Pancreas (tissue), 10 donors: Measurements from ENCODE around the gene PKHD1. TPM values are rescaled to one million over a fixed set of nuclear protein-coding genes. Genes with fewer than 3 reads are reported as not detected.
A peak's percentile ranks its signal among the peaks of the same experiment; 100 is the strongest.

Experiments
- ATAC-seq, 4 donors: fragments of 200-7000 bp; cut with Tn5 transposase; one replicate each; pipeline versions ENCODE4 v1.8.0 to v1.9.1; 2020; ENCODE audit warnings: mild to moderate bottlenecking in 4 of 4, moderate library complexity in 4 of 4
- DNase-seq, 6 donors: peaks; one replicate each; pipeline ENCODE4 v3.0.0-alpha.2; 2020
- FAIRE-seq: peaks from 2 replicates; lab custom pipeline; 2012; peaks lifted over from hg19 to GRCh38; lab: Jason Lieb, UNC
- H3K27ac ChIP-seq, 4 donors: fragments of 200-600 bp; sonication (generic); 1 replicate in 3 of 4; 2 replicates in 1 of 4; pipeline versions ENCODE4 v1.5.0 to v1.8.0; 2020
- H3K27me3 ChIP-seq, 4 donors: fragments of 200-600 bp; one replicate each; pipeline ENCODE4 v1.8.0; 2021
- H3K36me3 ChIP-seq, 3 donors: fragments of 200-600 bp; sonication (generic) in 1 of 3; one replicate each; pipeline versions ENCODE4 v1.5.0 to v1.8.0; 2020 to 2021
- H3K4me1 ChIP-seq, 3 donors: fragments of 200-600 bp; one replicate each; pipeline ENCODE4 v1.8.0; 2021
- H3K4me3 ChIP-seq, 4 donors: fragments of 200-600 bp; sonication (generic) in 2 of 4; one replicate each; pipeline versions ENCODE4 v1.5.0 to v1.8.0; 2020 to 2021
- H3K9me3 ChIP-seq, 4 donors: fragments of 200-600 bp; one replicate each; pipeline ENCODE4 v1.8.0; 2021
- CTCF ChIP-seq, 4 donors: fragments of 200-600 bp; sonication (generic) in 3 of 4; IDR thresholded peaks; one replicate each; pipeline versions ENCODE4 v1.5.0 to v1.8.0; 2021; ENCODE audit warnings: antibody characterized with exemption in 4 of 4
- WGBS, 2 donors: extraction: QIAGEN DNeasy Blood & Tissue Kit; methylation state at CpG; one replicate each; pipeline ENCODE4 v1.1.7; 2013; 5-methylcytosine and 5-hydroxymethylcytosine counted together
- intact Hi-C, 3 donors: fragments of 100-400 bp; cut with DNase I; formaldehyde crosslinking; loops; one replicate each; pipeline versions ENCODE4 v1.11.1 to v1.14.2; 2022
- polyA plus RNA-seq, 2 donors: library from polyadenylated mRNA; stranded (reverse); fragments of 200-250 nt; gene quantifications; one replicate each; pipeline ENCODE4 v1.2.3, GENCODE V29; 2013
- total RNA-seq, 6 donors: library from RNA; stranded (reverse); fragmentation: NEBNext Ultra II Directional in 4 of 6; extraction: Animal tissue kit (Norgen Biotek cat#: 25700) in 4 of 6; gene quantifications; one replicate each; pipeline versions ENCODE4 v1.2.1 to v1.2.4, GENCODE V29; 2021 to 2023
- donor health status: healthy with polysubstance abuse.
- donor health status: DM: no; HTN: no; CAD: no; lungs with moderate emphysema.
- donor health status: DM: no; HTN: no; CAD: no.
- donor health status: control.
- donor health status: control.
- donor health status: Bipolar disorder and iron deficiency.
- donor health status: DM: yes; HTN: yes; CAD: no.
- donor health status: DM: no; HTN: no; CAD: no.
- donor health status: DM: no; HTN: no; CAD: no.
- donor health status: DM: yes; HTN: yes; CAD: no.

The PKHD1 gene
- total and polyA plus RNA-seq, 8 donors, result 6.4 to 33.0 (median 16.3) TPM

- no peaks in the 10 kb centered on the region for H3K9me3 ChIP-seq
- intact Hi-C loops, result no loop called here
- no peak overlapping the region for H3K4me3 ChIP-seq
- no peak for FAIRE-seq
- H3K4me1 ChIP-seq, result no peaks in the 10 kb centered on the region
- no peaks in the 10 kb centered on the region for H3K36me3 ChIP-seq
- DNase-seq, result peak in 1 of 6 donors; percentile 19
- no peak for TF ChIP-seq CTCF (IDR thresholded peaks at IDR 0.05)
- no peaks in the 10 kb centered on the region for H3K27me3 ChIP-seq
- 67 to 68% methylated on average over 11 of the region's 11 CpGs for WGBS, 2 donors
- no peak for ATAC-seq
- H3K27ac ChIP-seq, result no peak overlapping the region
Measured at GRCh38 chr6:51842061-51842803, 245.2 kb downstream of the PKHD1 start.

DNA sequence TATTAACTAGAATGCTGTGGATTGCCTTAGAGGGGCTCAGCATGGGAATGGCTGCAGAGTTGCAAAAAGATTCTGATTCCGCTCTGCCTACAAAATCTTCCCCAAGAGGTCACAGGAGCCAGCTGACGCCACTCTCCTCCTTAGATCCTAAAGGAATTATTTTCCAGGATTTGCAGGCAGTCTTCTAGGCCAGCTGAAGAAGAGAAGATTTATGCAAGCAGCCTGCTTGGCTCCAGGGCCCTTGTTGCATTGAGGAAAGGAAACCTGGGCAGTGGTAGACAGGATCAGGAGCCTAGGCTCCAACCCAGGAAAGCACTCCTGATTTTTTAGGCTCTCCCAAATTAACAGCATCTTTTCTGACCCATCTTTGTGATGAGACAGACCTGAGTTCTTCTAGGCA, 245.8 kb downstream of the PKHD1 start:
- 82 to 85% methylated on average over 2 of the region's 2 CpGs for WGBS, 2 donors

DNA sequence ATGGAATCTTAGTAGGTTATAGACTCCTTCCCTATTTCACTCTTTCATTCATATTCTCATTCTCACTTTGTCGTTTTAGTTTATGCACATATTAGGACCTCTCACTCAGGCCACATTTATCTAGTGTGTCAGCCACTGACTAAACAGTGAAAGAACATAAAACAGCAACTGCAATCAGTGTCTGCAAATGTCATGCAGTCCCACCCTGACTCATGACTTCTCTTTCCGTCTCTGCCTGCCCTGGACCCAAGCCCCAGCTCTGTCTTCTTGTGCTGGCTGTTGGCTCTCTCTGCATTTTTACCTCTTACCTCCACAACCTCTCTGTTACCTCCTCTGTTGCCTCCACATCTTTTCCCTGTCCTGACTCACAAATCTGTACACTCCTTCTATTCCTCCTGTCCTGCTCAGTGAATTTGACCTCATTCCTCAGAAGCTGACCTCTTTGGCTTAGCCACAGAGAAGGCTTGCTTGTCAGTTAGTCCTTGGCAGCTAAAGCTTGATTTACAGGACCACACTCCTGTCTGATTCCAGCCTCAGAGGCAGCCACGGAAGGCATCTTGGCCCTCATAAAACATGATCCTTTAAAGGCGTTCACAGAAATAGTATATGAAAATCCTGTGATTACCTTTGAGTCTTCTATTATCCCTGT, 247.6 kb downstream of the PKHD1 start:
- no peak overlapping the region for H3K4me3 ChIP-seq
- ATAC-seq (no peak), FAIRE-seq (no peak), DNase-seq (no peak)
- H3K36me3 ChIP-seq, result no peaks in the 10 kb centered on the region
- H3K9me3 ChIP-seq, result no peaks in the 10 kb centered on the region
- no peak overlapping the region for H3K27ac ChIP-seq
- no peaks in the 10 kb centered on the region for H3K4me1 ChIP-seq
- intact Hi-C loops, result no loop called here
- 53 to 62% methylated on average over 4 of the region's 4 CpGs for WGBS, 2 donors
- H3K27me3 ChIP-seq, result no peaks in the 10 kb centered on the region
- TF ChIP-seq CTCF (IDR thresholded peaks at IDR 0.05), result no peak

More for the DNA sequence above, 245.8 kb downstream of the PKHD1 start:
- no peak overlapping the region for H3K4me3 ChIP-seq
- H3K36me3 ChIP-seq, result no peaks in the 10 kb centered on the region
- ATAC-seq (no peak), FAIRE-seq (no peak), DNase-seq (no peak)
- no peaks in the 10 kb centered on the region for H3K27me3 ChIP-seq
- H3K9me3 ChIP-seq, result no peaks in the 10 kb centered on the region
- intact Hi-C loops, result no loop called here
- H3K4me1 ChIP-seq, result no peaks in the 10 kb centered on the region
- no peak for TF ChIP-seq CTCF (IDR thresholded peaks at IDR 0.05)
- no peak overlapping the region for H3K27ac ChIP-seq

GRCh38 chr6:51830666-51831065, 256.7 kb downstream of the PKHD1 start:
- ATAC-seq (no peak), FAIRE-seq (no peak), DNase-seq (no peak)
- Histone ChIP-seq H3K36me3 (peaks cover 0 to 13% (median 0%) of the 10 kb centered on the region in 3 donors), H3K9me3 (no peaks in the 10 kb centered on the region), H3K27me3 (no peaks in the 10 kb centered on the region), H3K27ac (no peak overlapping the region), H3K4me3 (no peak overlapping the region), H3K4me1 (no peaks in the 10 kb centered on the region)
- intact Hi-C loops, result no loop called here
- 49 to 59% methylated on average over 1 of the region's 1 CpG for WGBS, 2 donors
- no peak for TF ChIP-seq CTCF (IDR thresholded peaks at IDR 0.05)

DNA sequence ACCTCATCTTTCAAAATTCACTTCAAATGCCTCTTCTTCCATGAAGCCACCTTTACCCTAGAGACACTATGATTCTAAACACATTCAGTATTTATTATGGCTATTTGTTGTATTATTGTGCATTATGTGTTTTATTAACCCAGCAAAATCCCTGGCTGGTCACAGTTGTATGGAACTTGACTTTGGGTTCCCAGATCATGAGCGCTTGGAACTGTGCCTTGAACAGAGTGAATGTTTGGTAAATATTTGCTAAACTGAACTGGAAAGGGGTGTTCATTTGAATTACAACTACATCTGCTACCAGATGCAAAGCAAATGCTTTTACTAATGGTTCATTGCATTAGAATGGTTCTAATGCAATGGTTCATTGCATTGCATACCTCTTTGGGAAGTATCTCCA, 259.8 kb downstream of the PKHD1 start:
- intact Hi-C loops, result no loop called here
- WGBS, 2 donors, result 70 to 85% methylated on average over 1 of the region's 1 CpG
- H3K4me1 ChIP-seq, result no peaks in the 10 kb centered on the region
- no peak for FAIRE-seq
- TF ChIP-seq CTCF (IDR thresholded peaks at IDR 0.05), result no peak
- no peaks in the 10 kb centered on the region for H3K9me3 ChIP-seq
- no peaks in the 10 kb centered on the region for H3K27me3 ChIP-seq
- no peak for ATAC-seq
- no peak overlapping the region for H3K4me3 ChIP-seq
- H3K27ac ChIP-seq, result no peak overlapping the region
- peaks cover 0 to 13% (median 0%) of the 10 kb centered on the region in 3 donors for H3K36me3 ChIP-seq
- no peak for DNase-seq
